SK-N-SH treated with all-trans-retinoic acid at 6 μM for 48 hours (cell line): ENCODE measurements around the gene SCAND1.

Experiments
- ATAC-seq: fragments of 200-7000 bp; cut with Tn5 transposase; 3 replicates; pipeline ENCODE4 v1.9.1; 2020; ENCODE audit warnings: mild to moderate bottlenecking, moderate library complexity
- ARNTL ChIP-seq: fragments of 450-650 bp; formaldehyde crosslinking; IDR thresholded peaks from 2 replicates; pipeline ENCODE4 v1.5.0; 2020; ENCODE audit warnings: low read depth, mild to moderate bottlenecking, moderate library complexity, borderline replicate concordance
- BACH2 ChIP-seq: fragments of 250-450 bp; sonication (Bioruptor Pico); IDR thresholded peaks from 2 replicates; pipeline ENCODE4 v1.9.0; 2021; ENCODE audit warnings: mild to moderate bottlenecking, borderline replicate concordance
- CREB5 ChIP-seq: fragments of 250-450 bp; sonication (Bioruptor Pico); IDR thresholded peaks from 2 replicates; pipeline ENCODE4 v1.5.1; 2020; ENCODE audit warnings: low read depth, mild to moderate bottlenecking, moderate library complexity
- CSDC2 ChIP-seq: fragments of 250-450 bp; sonication (Bioruptor Pico); IDR thresholded peaks from 2 replicates; pipeline ENCODE4 v1.5.0; 2020; ENCODE audit warnings: mild to moderate bottlenecking, moderate library complexity
- ESRRG ChIP-seq: fragments of 250-450 bp; sonication (Bioruptor Pico); IDR thresholded peaks from 2 replicates; pipeline ENCODE4 v1.6.1; 2021; ENCODE audit warnings: mild to moderate bottlenecking
- GLIS3 ChIP-seq: fragments of 250-450 bp; sonication (Bioruptor Pico); IDR thresholded peaks from 2 replicates; pipeline ENCODE4 v1.5.0; 2020; ENCODE audit warnings: mild to moderate bottlenecking, moderate library complexity
- ISL1 ChIP-seq: fragments of 250-450 bp; sonication (Bioruptor Pico); IDR thresholded peaks from 2 replicates; pipeline ENCODE4 v2.1.2; 2022; ENCODE audit warnings: mild to moderate bottlenecking, moderate library complexity
- OSR1 ChIP-seq: fragments of 250-450 bp; sonication (Bioruptor Pico); IDR thresholded peaks from 2 replicates; pipeline ENCODE4 v1.8.0; 2022; ENCODE audit warnings: moderate library complexity, mild to moderate bottlenecking, inconsistent platforms
- PPARA ChIP-seq: fragments of 250-450 bp; sonication (Bioruptor Pico); IDR thresholded peaks from 2 replicates; pipeline ENCODE4 v1.5.0; 2020; ENCODE audit warnings: mild to moderate bottlenecking, borderline replicate concordance
- RARB ChIP-seq: fragments of 250-450 bp; sonication (Bioruptor Pico); IDR thresholded peaks from 2 replicates; pipeline ENCODE4 v1.8.0; 2021; ENCODE audit warnings: mild to moderate bottlenecking, moderate library complexity
- TCF4 ChIP-seq: fragments of 250-450 bp; sonication (Bioruptor Pico); IDR thresholded peaks from 2 replicates; pipeline ENCODE4 v1.8.0; 2021; ENCODE audit warnings: mild to moderate bottlenecking, moderate library complexity, borderline replicate concordance
- TOX ChIP-seq: fragments of 250-450 bp; sonication (Bioruptor Pico); IDR thresholded peaks from 2 replicates; pipeline ENCODE4 v1.8.0; 2021; ENCODE audit warnings: mild to moderate bottlenecking, moderate library complexity, borderline replicate concordance
- ZC3H10 ChIP-seq: fragments of 250-450 bp; sonication (Bioruptor Pico); IDR thresholded peaks from 2 replicates; pipeline ENCODE4 v1.5.1; 2021; ENCODE audit warnings: mild to moderate bottlenecking, moderate library complexity
- ZFP3 ChIP-seq: fragments of 250-450 bp; sonication (Bioruptor Pico); IDR thresholded peaks from 2 replicates; pipeline ENCODE4 v1.5.0; 2020; ENCODE audit warnings: mild to moderate bottlenecking, moderate library complexity
- ZFP30 ChIP-seq: fragments of 450-650 bp; formaldehyde crosslinking; IDR thresholded peaks from 2 replicates; pipeline ENCODE4 v1.5.0; 2022; ENCODE audit warnings: mild to moderate bottlenecking, moderate library complexity
- ZNF565 ChIP-seq: fragments of 450-650 bp; formaldehyde crosslinking; conservative IDR thresholded peaks from 2 replicates; pipeline ENCODE4 v1.5.0; 2020; ENCODE audit warnings: low read depth, mild to moderate bottlenecking, moderate library complexity
- ZNF70 ChIP-seq: fragments of 450-650 bp; formaldehyde crosslinking; IDR thresholded peaks from 2 replicates; pipeline ENCODE4 v1.5.0; 2020; ENCODE audit warnings: mild to moderate bottlenecking, moderate library complexity
- TF ChIP-seq, protein P1 (sequence below): fragments of 250-450 bp; sonication (Bioruptor Pico); IDR thresholded peaks from 2 replicates; pipeline ENCODE4 v1.8.0; 2020; ENCODE audit warnings: mild to moderate bottlenecking, moderate library complexity, borderline replicate concordance
- TF ChIP-seq, protein P2 (sequence below): fragments of 250-450 bp; sonication (Bioruptor Pico); IDR thresholded peaks from 2 replicates; pipeline ENCODE4 v1.8.0; 2021; ENCODE audit warnings: low read depth, mild to moderate bottlenecking, moderate library complexity, borderline replicate concordance
- TF ChIP-seq, protein P3 (sequence below): fragments of 250-450 bp; sonication (Bioruptor Pico); IDR thresholded peaks from 2 replicates; pipeline ENCODE4 v1.5.0; 2020; ENCODE audit warnings: mild to moderate bottlenecking, moderate library complexity
- TF ChIP-seq, protein P4 (sequence below): fragments of 250-450 bp; sonication (Bioruptor Pico); IDR thresholded peaks from 2 replicates; pipeline ENCODE4 v1.5.1; 2021; ENCODE audit warnings: mild to moderate bottlenecking, moderate library complexity

The SCAND1 gene

DNA sequence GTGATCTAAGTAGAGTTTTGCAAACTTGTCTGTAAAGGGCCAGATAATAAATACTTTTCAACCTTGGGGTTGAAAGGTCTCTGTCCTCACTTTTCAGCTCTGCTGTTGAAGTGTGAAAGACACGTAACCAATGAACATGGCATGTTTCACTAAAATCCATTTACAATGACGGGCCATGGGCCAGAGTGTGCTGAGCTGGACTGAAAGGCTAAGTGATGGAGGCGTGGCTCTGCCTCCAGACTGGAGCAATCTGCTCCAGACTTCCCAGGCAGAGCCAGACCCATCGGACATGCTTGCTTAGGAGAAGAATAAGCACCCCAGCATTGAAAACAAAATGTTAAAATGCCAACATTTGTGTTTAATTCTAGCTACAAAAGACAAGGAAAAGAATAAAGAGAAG lies 41.4 kb downstream of the SCAND1 start:
- TF ChIP-seq GLIS3 (CRISPR knock-in tag) (no peak), ZC3H10 (CRISPR knock-in tag) (no peak)
- TF ChIP-seq, all 23 proteins: peak for 0
- no peak for ATAC-seq

- TF ChIP-seq, protein P1, sequence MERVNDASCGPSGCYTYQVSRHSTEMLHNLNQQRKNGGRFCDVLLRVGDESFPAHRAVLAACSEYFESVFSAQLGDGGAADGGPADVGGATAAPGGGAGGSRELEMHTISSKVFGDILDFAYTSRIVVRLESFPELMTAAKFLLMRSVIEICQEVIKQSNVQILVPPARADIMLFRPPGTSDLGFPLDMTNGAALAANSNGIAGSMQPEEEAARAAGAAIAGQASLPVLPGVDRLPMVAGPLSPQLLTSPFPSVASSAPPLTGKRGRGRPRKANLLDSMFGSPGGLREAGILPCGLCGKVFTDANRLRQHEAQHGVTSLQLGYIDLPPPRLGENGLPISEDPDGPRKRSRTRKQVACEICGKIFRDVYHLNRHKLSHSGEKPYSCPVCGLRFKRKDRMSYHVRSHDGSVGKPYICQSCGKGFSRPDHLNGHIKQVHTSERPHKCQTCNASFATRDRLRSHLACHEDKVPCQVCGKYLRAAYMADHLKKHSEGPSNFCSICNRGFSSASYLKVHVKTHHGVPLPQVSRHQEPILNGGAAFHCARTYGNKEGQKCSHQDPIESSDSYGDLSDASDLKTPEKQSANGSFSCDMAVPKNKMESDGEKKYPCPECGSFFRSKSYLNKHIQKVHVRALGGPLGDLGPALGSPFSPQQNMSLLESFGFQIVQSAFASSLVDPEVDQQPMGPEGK (CRISPR knock-in tag), result no peak
- TF ChIP-seq, protein P2, sequence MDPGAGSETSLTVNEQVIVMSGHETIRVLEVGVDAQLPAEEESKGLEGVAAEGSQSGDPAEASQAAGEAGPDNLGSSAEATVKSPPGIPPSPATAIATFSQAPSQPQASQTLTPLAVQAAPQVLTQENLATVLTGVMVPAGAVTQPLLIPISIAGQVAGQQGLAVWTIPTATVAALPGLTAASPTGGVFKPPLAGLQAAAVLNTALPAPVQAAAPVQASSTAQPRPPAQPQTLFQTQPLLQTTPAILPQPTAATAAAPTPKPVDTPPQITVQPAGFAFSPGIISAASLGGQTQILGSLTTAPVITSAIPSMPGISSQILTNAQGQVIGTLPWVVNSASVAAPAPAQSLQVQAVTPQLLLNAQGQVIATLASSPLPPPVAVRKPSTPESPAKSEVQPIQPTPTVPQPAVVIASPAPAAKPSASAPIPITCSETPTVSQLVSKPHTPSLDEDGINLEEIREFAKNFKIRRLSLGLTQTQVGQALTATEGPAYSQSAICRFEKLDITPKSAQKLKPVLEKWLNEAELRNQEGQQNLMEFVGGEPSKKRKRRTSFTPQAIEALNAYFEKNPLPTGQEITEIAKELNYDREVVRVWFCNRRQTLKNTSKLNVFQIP (CRISPR knock-in tag), result no peak
- no peak for TF ChIP-seq PPARA (CRISPR knock-in tag)
- TF ChIP-seq, protein P3, sequence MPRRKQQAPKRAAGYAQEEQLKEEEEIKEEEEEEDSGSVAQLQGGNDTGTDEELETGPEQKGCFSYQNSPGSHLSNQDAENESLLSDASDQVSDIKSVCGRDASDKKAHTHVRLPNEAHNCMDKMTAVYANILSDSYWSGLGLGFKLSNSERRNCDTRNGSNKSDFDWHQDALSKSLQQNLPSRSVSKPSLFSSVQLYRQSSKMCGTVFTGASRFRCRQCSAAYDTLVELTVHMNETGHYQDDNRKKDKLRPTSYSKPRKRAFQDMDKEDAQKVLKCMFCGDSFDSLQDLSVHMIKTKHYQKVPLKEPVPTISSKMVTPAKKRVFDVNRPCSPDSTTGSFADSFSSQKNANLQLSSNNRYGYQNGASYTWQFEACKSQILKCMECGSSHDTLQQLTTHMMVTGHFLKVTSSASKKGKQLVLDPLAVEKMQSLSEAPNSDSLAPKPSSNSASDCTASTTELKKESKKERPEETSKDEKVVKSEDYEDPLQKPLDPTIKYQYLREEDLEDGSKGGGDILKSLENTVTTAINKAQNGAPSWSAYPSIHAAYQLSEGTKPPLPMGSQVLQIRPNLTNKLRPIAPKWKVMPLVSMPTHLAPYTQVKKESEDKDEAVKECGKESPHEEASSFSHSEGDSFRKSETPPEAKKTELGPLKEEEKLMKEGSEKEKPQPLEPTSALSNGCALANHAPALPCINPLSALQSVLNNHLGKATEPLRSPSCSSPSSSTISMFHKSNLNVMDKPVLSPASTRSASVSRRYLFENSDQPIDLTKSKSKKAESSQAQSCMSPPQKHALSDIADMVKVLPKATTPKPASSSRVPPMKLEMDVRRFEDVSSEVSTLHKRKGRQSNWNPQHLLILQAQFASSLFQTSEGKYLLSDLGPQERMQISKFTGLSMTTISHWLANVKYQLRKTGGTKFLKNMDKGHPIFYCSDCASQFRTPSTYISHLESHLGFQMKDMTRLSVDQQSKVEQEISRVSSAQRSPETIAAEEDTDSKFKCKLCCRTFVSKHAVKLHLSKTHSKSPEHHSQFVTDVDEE (CRISPR knock-in tag), result no peak
- TF ChIP-seq ESRRG, result no peak
- no peak for TF ChIP-seq ISL1 (CRISPR knock-in tag)
- TF ChIP-seq ZC3H10 (CRISPR knock-in tag), result no peak
- no peak for TF ChIP-seq CSDC2 (CRISPR knock-in tag)
- TF ChIP-seq CREB5 (CRISPR knock-in tag), result no peak
- TF ChIP-seq ARNTL, result no peak
- no peak for TF ChIP-seq ZNF70 (CRISPR knock-in tag)
- TF ChIP-seq RARB (CRISPR knock-in tag), result no peak
- no peak for TF ChIP-seq OSR1
- TF ChIP-seq, protein P4, sequence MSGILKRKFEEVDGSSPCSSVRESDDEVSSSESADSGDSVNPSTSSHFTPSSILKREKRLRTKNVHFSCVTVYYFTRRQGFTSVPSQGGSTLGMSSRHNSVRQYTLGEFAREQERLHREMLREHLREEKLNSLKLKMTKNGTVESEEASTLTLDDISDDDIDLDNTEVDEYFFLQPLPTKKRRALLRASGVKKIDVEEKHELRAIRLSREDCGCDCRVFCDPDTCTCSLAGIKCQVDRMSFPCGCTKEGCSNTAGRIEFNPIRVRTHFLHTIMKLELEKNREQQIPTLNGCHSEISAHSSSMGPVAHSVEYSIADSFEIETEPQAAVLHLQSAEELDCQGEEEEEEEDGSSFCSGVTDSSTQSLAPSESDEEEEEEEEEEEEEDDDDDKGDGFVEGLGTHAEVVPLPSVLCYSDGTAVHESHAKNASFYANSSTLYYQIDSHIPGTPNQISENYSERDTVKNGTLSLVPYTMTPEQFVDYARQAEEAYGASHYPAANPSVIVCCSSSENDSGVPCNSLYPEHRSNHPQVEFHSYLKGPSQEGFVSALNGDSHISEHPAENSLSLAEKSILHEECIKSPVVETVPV (CRISPR knock-in tag), result no peak
- TF ChIP-seq ZFP30 (CRISPR knock-in tag), result no peak
- no peak for TF ChIP-seq TCF4 (CRISPR knock-in tag)
- TF ChIP-seq TOX (CRISPR knock-in tag), result no peak
- ATAC-seq, result no peak
Observed at GRCh38 chr20:35910254-35910653, 44.0 kb downstream of the SCAND1 start.

DNA sequence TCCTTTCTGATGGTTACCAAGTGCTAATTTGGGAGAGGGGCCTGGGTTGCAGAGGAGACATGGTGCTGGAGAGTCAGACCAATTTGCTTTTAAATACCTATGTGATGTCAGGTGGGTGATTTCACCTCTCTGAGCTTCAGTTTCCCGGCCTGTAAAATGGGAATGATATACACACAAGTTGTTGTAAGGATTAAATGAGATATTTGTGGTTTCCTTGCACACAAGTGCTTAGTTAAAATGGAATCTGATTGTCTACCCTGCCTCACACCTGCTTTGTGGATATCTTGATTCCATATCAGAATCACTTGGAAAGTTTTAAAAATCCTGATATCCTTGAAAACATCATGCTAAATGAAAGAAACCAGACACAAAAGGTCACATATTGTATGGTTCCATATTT lies 44.5 kb downstream of the SCAND1 start:
- no peak for ATAC-seq
- no peak for TF ChIP-seq TCF4 (CRISPR knock-in tag)
- TF ChIP-seq, protein P2 (CRISPR knock-in tag), result no peak
- no peak for TF ChIP-seq RARB (CRISPR knock-in tag)
- TF ChIP-seq ESRRG, result no peak
- TF ChIP-seq ARNTL, result no peak
- TF ChIP-seq, protein P4 (CRISPR knock-in tag), result no peak
- TF ChIP-seq BACH2, result no peak
- no peak for TF ChIP-seq TOX (CRISPR knock-in tag)
- no peak for TF ChIP-seq ZFP3 (CRISPR knock-in tag)
- TF ChIP-seq PPARA (CRISPR knock-in tag), result no peak
- TF ChIP-seq ZNF565 (CRISPR knock-in tag), result no peak
- no peak for TF ChIP-seq ZFP30 (CRISPR knock-in tag)
- TF ChIP-seq, protein P3 (CRISPR knock-in tag), result no peak
